GM21526 (cell line): ENCODE data around the gene ABR.
"Not testable (repeated sequence)": the region's sequence is repeated elsewhere in the genome, so short reads cannot be mapped to it uniquely, and the experiment has no call there.

Experiments used
- ATAC-seq: cut with Tn5 transposase; IDR thresholded peaks from one replicate; pipeline ENCODE4 v1.9.1; 2021; ENCODE audit warnings: moderate library complexity; ENCODE audit not compliant: unreplicated experiment, low FRiP score

Gene ABR

GRCh38 chr17:1123393-1123831 is 56.4 kb downstream of the ABR start:
- ATAC-seq, result no peak

- ATAC-seq, result no peak
These were observed 57.0 kb downstream of the ABR start for GRCh38 chr17:1122533-1123392.

- ATAC-seq, result not testable (repeated sequence)
These were observed 58.4 kb downstream of the ABR start for GRCh38 chr17:1121442-1121817.

GRCh38 chr17:1120596-1121441 is 59.0 kb downstream of the ABR start:
- ATAC-seq, result no peak

- ATAC-seq, result no peak
These were observed 59.9 kb downstream of the ABR start for GRCh38 chr17:1119924-1120323.

- no peak for ATAC-seq
These were observed 63.2 kb downstream of the ABR start for GRCh38 chr17:1116602-1117001.

- ATAC-seq, result no peak
These were observed 66.9 kb downstream of the ABR start for GRCh38 chr17:1112875-1113274.

GRCh38 chr17:1111599-1112443 is 68.0 kb downstream of the ABR start:
- ATAC-seq, result no peak

- ATAC-seq, result no peak
These were observed 68.8 kb downstream of the ABR start for GRCh38 chr17:1110862-1111598.

- ATAC-seq, result no peak
These were observed 69.3 kb downstream of the ABR start for GRCh38 chr17:1110541-1110861.

- ATAC-seq, result no peak
These were observed 69.9 kb downstream of the ABR start for GRCh38 chr17:1109606-1110540.

- no peak for ATAC-seq
These were observed 70.8 kb downstream of the ABR start for GRCh38 chr17:1108765-1109605.

- no peak for ATAC-seq
These were observed 71.4 kb downstream of the ABR start for GRCh38 chr17:1108478-1108764.

- ATAC-seq, result no peak
These were observed 71.9 kb downstream of the ABR start for GRCh38 chr17:1107777-1108477.

- no peak for ATAC-seq
These were observed 72.6 kb downstream of the ABR start for GRCh38 chr17:1107083-1107776.

GRCh38 chr17:1104222-1104621 is 75.6 kb downstream of the ABR start:
- ATAC-seq, result no peak

GRCh38 chr17:1100382-1100781 is 79.4 kb downstream of the ABR start:
- ATAC-seq, result no peak
